ENCODE measurements around the gene CEPT1. TPM values are rescaled to one million over a fixed set of nuclear protein-coding genes. Genes with fewer than 3 reads are reported as not detected.

Gene CEPT1
- total RNA-seq, 1 donor from 2014 or later, result 26.9 TPM

DNA sequence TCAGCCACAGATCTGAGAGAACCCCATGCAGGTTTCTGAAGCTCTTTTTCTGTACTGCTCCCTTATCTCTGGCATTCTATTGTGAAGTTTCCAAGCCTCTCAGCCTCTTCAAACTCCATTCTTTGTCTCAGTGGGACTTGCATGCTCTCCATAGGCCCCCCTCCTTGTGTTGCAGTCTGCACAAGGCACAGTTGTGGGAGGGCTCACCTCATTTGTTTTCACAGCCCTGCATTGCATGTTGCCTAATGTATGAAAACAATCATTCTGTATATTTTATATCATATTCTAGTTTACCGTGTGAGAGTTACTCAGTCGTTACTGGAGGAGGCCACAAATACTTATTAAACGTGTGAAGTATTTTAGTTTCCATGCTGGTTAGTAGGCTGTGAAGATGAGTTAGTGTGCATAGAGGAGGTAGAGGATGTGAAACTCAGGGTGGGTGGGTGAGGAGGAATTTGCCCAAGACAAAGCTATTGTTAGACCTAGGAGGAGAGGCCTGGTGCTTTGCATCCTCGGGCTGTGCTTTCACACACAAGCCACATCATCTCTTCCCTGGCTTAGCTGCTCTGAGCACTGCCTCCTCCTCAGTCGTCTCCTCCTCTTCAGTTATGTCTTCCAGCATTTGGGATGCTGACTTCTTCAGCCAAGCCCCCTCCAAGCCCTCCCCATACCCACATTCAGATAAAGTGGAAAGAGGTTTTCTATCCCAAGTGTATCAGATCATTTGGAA is 79.7 kb downstream of the CEPT1 start:
- Histone ChIP-seq H3K36me3 (ENCODE audit: insufficient read depth, low read length) (no peaks in the 10 kb centered on the region), H3K27me3 (ENCODE audit: insufficient read depth, low read length) (peaks cover 3% of the 10 kb centered on the region), H3K9me3 (ENCODE audit: insufficient read depth, low read depth, low read length) (no peaks in the 10 kb centered on the region), H4K20me1 (ENCODE audit: insufficient read depth, low read length) (no peaks in the 10 kb centered on the region), H3K4me2 (ENCODE audit: low read length) (no peak overlapping the region), H3K27ac (ENCODE audit: low read depth, low read length) (no peak overlapping the region), H2AFZ (ENCODE audit: low read depth, low read length) (no peak overlapping the region), H3K9ac (ENCODE audit: low read length) (no peak overlapping the region), H3K4me3 (ENCODE audit: insufficient read depth, low read depth, low read length) (no peak overlapping the region), H3K4me1 (ENCODE audit: insufficient read depth, low read length) (peaks cover 11% of the 10 kb centered on the region), H3K79me2 (ENCODE audit: insufficient read depth, low read length) (no peaks in the 10 kb centered on the region)
- Mint-ChIP-seq H3K9me3 (ENCODE audit: unreplicated experiment) (peaks cover 2% of the 10 kb centered on the region), H3K27ac (ENCODE audit: unreplicated experiment) (no peak overlapping the region), H3K27me3 (ENCODE audit: low read depth, unreplicated experiment) (no peaks in the 10 kb centered on the region), H3K36me3 (ENCODE audit: low read depth, unreplicated experiment) (peaks cover 2% of the 10 kb centered on the region), H3K4me1 (ENCODE audit: low read depth, unreplicated experiment) (peaks cover 16% of the 10 kb centered on the region), H3K4me3 (ENCODE audit: unreplicated experiment) (no peak overlapping the region)
- FAIRE-seq, result no peak
- TF ChIP-seq, protein P1, sequence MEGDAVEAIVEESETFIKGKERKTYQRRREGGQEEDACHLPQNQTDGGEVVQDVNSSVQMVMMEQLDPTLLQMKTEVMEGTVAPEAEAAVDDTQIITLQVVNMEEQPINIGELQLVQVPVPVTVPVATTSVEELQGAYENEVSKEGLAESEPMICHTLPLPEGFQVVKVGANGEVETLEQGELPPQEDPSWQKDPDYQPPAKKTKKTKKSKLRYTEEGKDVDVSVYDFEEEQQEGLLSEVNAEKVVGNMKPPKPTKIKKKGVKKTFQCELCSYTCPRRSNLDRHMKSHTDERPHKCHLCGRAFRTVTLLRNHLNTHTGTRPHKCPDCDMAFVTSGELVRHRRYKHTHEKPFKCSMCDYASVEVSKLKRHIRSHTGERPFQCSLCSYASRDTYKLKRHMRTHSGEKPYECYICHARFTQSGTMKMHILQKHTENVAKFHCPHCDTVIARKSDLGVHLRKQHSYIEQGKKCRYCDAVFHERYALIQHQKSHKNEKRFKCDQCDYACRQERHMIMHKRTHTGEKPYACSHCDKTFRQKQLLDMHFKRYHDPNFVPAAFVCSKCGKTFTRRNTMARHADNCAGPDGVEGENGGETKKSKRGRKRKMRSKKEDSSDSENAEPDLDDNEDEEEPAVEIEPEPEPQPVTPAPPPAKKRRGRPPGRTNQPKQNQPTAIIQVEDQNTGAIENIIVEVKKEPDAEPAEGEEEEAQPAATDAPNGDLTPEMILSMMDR (IDR thresholded peaks at IDR 0.05; ENCODE audit: insufficient read depth, low read depth, low read length), result no peak
- TF ChIP-seq EZH2 (IDR thresholded peaks at IDR 0.05; ENCODE audit: insufficient read depth, low read length), result no peak
- no peak for DNase-seq (ENCODE audit: low read depth)

DNA sequence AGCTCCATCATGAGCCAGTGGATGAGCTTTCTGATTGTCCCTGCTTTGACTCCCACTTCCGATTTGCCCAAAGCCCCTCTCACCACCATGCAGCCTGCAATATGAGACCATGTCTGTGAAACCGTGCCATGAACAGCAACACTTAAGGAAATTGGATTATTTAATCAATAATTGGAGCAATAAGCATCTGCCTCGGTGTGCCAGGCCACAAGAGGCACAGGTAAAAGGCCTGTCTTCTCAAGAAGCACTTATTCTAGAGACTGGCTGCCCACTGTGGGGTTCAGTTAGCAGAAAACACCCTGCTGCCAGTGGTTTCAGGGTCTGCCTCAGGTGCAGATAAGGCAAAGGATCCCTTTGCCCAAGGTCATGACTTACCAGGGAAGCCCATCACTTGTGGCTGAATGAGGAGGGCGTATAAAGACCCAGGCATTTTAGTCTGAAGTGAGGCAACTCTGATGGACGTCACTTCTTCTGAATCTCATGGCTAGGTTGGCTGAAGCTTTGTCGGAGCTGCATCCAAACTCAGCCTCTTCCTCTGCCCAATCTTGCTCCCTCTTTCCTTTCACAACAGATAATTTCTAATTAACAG is 80.4 kb downstream of the CEPT1 start:
- Mint-ChIP-seq H3K9me3 (ENCODE audit: unreplicated experiment) (peaks cover 2% of the 10 kb centered on the region), H3K4me3 (ENCODE audit: unreplicated experiment) (no peak overlapping the region), H3K27ac (ENCODE audit: unreplicated experiment) (no peak overlapping the region), H3K4me1 (ENCODE audit: low read depth, unreplicated experiment) (peaks cover 16% of the 10 kb centered on the region), H3K36me3 (ENCODE audit: low read depth, unreplicated experiment) (peaks cover 2% of the 10 kb centered on the region), H3K27me3 (ENCODE audit: low read depth, unreplicated experiment) (no peaks in the 10 kb centered on the region)
- no peak overlapping the region for H2AFZ ChIP-seq (ENCODE audit: low read depth, low read length)
- no peaks in the 10 kb centered on the region for H3K79me2 ChIP-seq (ENCODE audit: insufficient read depth, low read length)
- no peaks in the 10 kb centered on the region for H3K9me3 ChIP-seq (ENCODE audit: insufficient read depth, low read depth, low read length)
- H3K4me2 ChIP-seq (ENCODE audit: low read length), result no peak overlapping the region
- peaks cover 3% of the 10 kb centered on the region for H3K27me3 ChIP-seq (ENCODE audit: insufficient read depth, low read length)
- H4K20me1 ChIP-seq (ENCODE audit: insufficient read depth, low read length), result no peaks in the 10 kb centered on the region
- H3K9ac ChIP-seq (ENCODE audit: low read length), result no peak overlapping the region
- H3K4me1 ChIP-seq (ENCODE audit: insufficient read depth, low read length), result peaks cover 11% of the 10 kb centered on the region
- H3K4me3 ChIP-seq (ENCODE audit: insufficient read depth, low read depth, low read length), result no peak overlapping the region
- no peaks in the 10 kb centered on the region for H3K36me3 ChIP-seq (ENCODE audit: insufficient read depth, low read length)
- FAIRE-seq (no peak), DNase-seq (ENCODE audit: low read depth) (no peak)
- no peak overlapping the region for H3K27ac ChIP-seq (ENCODE audit: low read depth, low read length)
- TF ChIP-seq, protein P1 (IDR thresholded peaks at IDR 0.05; ENCODE audit: insufficient read depth, low read depth, low read length), result no peak
- no peak for TF ChIP-seq EZH2 (IDR thresholded peaks at IDR 0.05; ENCODE audit: insufficient read depth, low read length)

DNA sequence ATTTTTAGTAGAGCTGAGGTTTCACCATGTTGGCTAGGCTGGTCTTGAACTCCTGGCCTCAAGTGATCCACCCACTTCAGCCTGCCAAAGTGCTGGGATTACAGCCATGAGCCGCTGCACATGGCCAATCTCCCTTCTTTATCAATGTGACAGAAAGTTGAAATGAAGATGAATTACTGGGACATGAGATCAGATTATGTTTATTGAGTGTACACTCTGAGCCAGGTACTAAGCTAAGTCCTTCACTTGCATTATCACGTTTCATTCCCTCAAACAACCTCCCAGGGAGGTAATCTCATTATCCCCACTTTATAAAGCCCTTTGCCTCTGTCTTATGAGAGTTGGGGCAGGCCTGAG is 81.2 kb downstream of the CEPT1 start:
- no peak overlapping the region for H3K9ac ChIP-seq (ENCODE audit: low read length)
- H3K27me3 Mint-ChIP-seq (ENCODE audit: low read depth, unreplicated experiment), result no peaks in the 10 kb centered on the region
- H3K9me3 ChIP-seq (ENCODE audit: insufficient read depth, low read depth, low read length), result no peaks in the 10 kb centered on the region
- no peak overlapping the region for H3K4me2 ChIP-seq (ENCODE audit: low read length)
- FAIRE-seq, result no peak
- no peaks in the 10 kb centered on the region for H3K36me3 ChIP-seq (ENCODE audit: insufficient read depth, low read length)
- no peak for DNase-seq (ENCODE audit: low read depth)
- no peak overlapping the region for H3K27ac ChIP-seq (ENCODE audit: low read depth, low read length)
- H3K4me3 Mint-ChIP-seq (ENCODE audit: unreplicated experiment), result no peak overlapping the region
- peaks cover 3% of the 10 kb centered on the region for H3K27me3 ChIP-seq (ENCODE audit: insufficient read depth, low read length)
- no peak overlapping the region for H3K27ac Mint-ChIP-seq (ENCODE audit: unreplicated experiment)
- H3K4me1 ChIP-seq (ENCODE audit: insufficient read depth, low read length), result peaks cover 14% of the 10 kb centered on the region
- no peak overlapping the region for H2AFZ ChIP-seq (ENCODE audit: low read depth, low read length)
- H3K36me3 Mint-ChIP-seq (ENCODE audit: low read depth, unreplicated experiment), result peaks cover 2% of the 10 kb centered on the region
- no peak overlapping the region for H3K4me3 ChIP-seq (ENCODE audit: insufficient read depth, low read depth, low read length)
- TF ChIP-seq, protein P1 (IDR thresholded peaks at IDR 0.05; ENCODE audit: insufficient read depth, low read depth, low read length), result no peak
- TF ChIP-seq EZH2 (IDR thresholded peaks at IDR 0.05; ENCODE audit: insufficient read depth, low read length), result no peak
- H4K20me1 ChIP-seq (ENCODE audit: insufficient read depth, low read length), result no peaks in the 10 kb centered on the region
- no peaks in the 10 kb centered on the region for H3K79me2 ChIP-seq (ENCODE audit: insufficient read depth, low read length)
- H3K9me3 Mint-ChIP-seq (ENCODE audit: unreplicated experiment), result no peaks in the 10 kb centered on the region
- H3K4me1 Mint-ChIP-seq (ENCODE audit: low read depth, unreplicated experiment), result peaks cover 25% of the 10 kb centered on the region

All from astrocyte (in vitro differentiated cells and primary cell).